ENCODE measurements around the gene SUMO4.

DNA sequence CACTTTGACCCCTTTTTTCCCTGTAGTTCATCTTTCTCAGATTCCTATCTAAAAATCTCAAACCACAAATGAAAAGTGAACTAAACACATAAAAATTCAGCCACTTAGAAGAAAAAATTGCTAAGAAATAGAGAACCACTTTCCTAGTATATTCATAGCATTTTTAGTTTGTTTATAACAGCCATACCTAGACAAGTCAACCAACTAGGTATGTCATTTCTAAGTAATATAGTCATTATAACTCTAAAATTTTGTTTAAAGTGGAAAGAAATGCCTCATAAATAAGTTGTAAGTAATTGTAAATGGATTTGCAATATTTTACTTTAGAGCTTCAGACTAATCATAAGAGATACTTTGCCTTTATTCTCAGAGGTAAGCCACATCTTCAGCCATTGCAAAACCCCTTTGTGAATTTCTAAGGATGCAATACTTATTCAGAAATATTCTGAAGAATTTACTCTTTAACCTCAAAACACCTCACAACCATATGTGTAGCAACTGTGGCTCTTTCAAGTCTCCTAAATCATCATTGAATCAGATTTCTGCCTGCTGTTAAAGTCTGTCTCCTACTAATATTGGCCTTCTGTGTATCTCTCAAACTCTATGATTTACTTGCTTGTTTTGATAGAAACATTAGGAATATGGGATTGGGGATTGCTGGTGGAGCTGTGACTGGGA lies 6.9 kb upstream of the SUMO4 start:
- TF ChIP-seq POLR2A (IDR thresholded peaks at IDR 0.05) (no peak), POLR2AphosphoS5 (IDR thresholded peaks at IDR 0.05) (no peak), EP300 (IDR thresholded peaks at IDR 0.05) (no peak)
- TF ChIP-seq, protein P1, sequence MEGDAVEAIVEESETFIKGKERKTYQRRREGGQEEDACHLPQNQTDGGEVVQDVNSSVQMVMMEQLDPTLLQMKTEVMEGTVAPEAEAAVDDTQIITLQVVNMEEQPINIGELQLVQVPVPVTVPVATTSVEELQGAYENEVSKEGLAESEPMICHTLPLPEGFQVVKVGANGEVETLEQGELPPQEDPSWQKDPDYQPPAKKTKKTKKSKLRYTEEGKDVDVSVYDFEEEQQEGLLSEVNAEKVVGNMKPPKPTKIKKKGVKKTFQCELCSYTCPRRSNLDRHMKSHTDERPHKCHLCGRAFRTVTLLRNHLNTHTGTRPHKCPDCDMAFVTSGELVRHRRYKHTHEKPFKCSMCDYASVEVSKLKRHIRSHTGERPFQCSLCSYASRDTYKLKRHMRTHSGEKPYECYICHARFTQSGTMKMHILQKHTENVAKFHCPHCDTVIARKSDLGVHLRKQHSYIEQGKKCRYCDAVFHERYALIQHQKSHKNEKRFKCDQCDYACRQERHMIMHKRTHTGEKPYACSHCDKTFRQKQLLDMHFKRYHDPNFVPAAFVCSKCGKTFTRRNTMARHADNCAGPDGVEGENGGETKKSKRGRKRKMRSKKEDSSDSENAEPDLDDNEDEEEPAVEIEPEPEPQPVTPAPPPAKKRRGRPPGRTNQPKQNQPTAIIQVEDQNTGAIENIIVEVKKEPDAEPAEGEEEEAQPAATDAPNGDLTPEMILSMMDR (IDR thresholded peaks at IDR 0.05), result no peak

Data from sigmoid colon (tissue), 4 donors.